DOHH2 (cell line): Measurements from ENCODE around the gene STX12.
A peak's percentile ranks its signal among the peaks of the same experiment; 100 is the strongest.

Source experiments
- H3F3A ChIP-seq: fragments of 200-600 bp; sonication (generic), shearing (Covaris generic); 2 replicates; pipeline ENCODE4 v1.6.0; 2016; ENCODE audit warnings: antibody characterized with exemption, mild to moderate bottlenecking; ENCODE audit not compliant: control insufficient read depth, insufficient read depth
- H3K27ac ChIP-seq: fragments of 200-600 bp; sonication (generic); 2 replicates; pipeline ENCODE4 v1.5.1; 2014; ENCODE audit warnings: low read depth, mild to moderate bottlenecking, low read length, moderate library complexity
- H3K27me3 ChIP-seq: fragments of 200-600 bp; sonication (generic); 2 replicates; pipeline ENCODE4 v1.6.1; 2014; ENCODE audit warnings: mild to moderate bottlenecking, low read length, mixed read lengths; ENCODE audit not compliant: control insufficient read depth
- H3K36me3 ChIP-seq: fragments of 200-600 bp; sonication (generic); 2 replicates; pipeline ENCODE4 v1.6.1; 2014; ENCODE audit warnings: mild to moderate bottlenecking, low read length, moderate library complexity, mixed read lengths; ENCODE audit not compliant: control insufficient read depth
- H3K4me1 ChIP-seq: fragments of 200-600 bp; sonication (generic); 2 replicates; pipeline ENCODE4 v1.6.1; 2014; ENCODE audit warnings: mild to moderate bottlenecking, low read length, mixed read lengths; ENCODE audit not compliant: control insufficient read depth
- H3K4me2 ChIP-seq: fragments of 200-600 bp; sonication (generic); 2 replicates; pipeline ENCODE4 v1.6.0; 2014; ENCODE audit warnings: mild to moderate bottlenecking, low read length, moderate library complexity
- H3K4me3 ChIP-seq: fragments of 200-600 bp; sonication (generic); 2 replicates; pipeline ENCODE4 v1.5.1; 2014; ENCODE audit warnings: mild to moderate bottlenecking, low read length, mixed read lengths
- H3K79me2 ChIP-seq: fragments of 200-600 bp; sonication (generic); 2 replicates; pipeline ENCODE4 v1.6.1; 2014; ENCODE audit warnings: mild to moderate bottlenecking, low read length, mixed read lengths; ENCODE audit not compliant: control insufficient read depth
- H3K9me2 ChIP-seq: fragments of 200-600 bp; sonication (generic); replicated peaks from 2 replicates; pipeline ENCODE4 v1.6.1; 2014; ENCODE audit warnings: mild to moderate bottlenecking, low read length, mixed read lengths; ENCODE audit not compliant: control insufficient read depth
- H3K9me3 ChIP-seq: fragments of 200-600 bp; sonication (generic); 2 replicates; pipeline ENCODE4 v1.6.1; 2014; ENCODE audit warnings: antibody characterized with exemption, low read length, mixed read lengths; ENCODE audit not compliant: control insufficient read depth, insufficient read depth
- H4K20me1 ChIP-seq: fragments of 200-600 bp; sonication (generic); 2 replicates; pipeline ENCODE4 v1.6.0; 2014; ENCODE audit warnings: low read depth, mild to moderate bottlenecking, antibody characterized with exemption, low read length, moderate library complexity; ENCODE audit not compliant: control insufficient read depth, insufficient read depth
- CTCF ChIP-seq: fragments of 200-600 bp; sonication (generic); IDR thresholded peaks from one replicate; pipeline ENCODE4 v1.5.1; 2014; ENCODE audit warnings: antibody characterized with exemption, mild to moderate bottlenecking, low read depth, low read length; ENCODE audit not compliant: poor library complexity, severe bottlenecking
- EZH2phosphoT487 ChIP-seq: fragments of 200-600 bp; sonication (generic); IDR thresholded peaks from 2 replicates; pipeline ENCODE4 v1.6.1; 2017; ENCODE audit warnings: borderline replicate concordance, mild to moderate bottlenecking, antibody characterized with exemption, low read length, moderate library complexity, mixed read lengths

Gene STX12

GRCh38 chr1:27858072-27858948 is 85.3 kb downstream of the STX12 start:
- no peaks in the 10 kb centered on the region for H3K9me2 ChIP-seq
- no peaks in the 10 kb centered on the region for H3K27me3 ChIP-seq
- TF ChIP-seq CTCF = peak; percentile 97
- no peak for TF ChIP-seq EZH2phosphoT487
- H3K36me3 ChIP-seq = no peaks in the 10 kb centered on the region
- no peaks in the 10 kb centered on the region for H4K20me1 ChIP-seq
- H3K4me2 ChIP-seq = peak overlapping the region; percentile 49
- no peaks in the 10 kb centered on the region for H3K79me2 ChIP-seq
- no peaks in the 10 kb centered on the region for H3K9me3 ChIP-seq
- no peak overlapping the region for H3K27ac ChIP-seq
- H3K4me3 ChIP-seq = no peak overlapping the region
- H3F3A ChIP-seq = peaks cover 2% of the 10 kb centered on the region; the same call in 1 of the 2 replicates
- H3K4me1 ChIP-seq = peaks cover 19% of the 10 kb centered on the region

- Histone ChIP-seq H3K4me1 (peaks cover 27% of the 10 kb centered on the region), H3K36me3 (no peaks in the 10 kb centered on the region), H4K20me1 (no peaks in the 10 kb centered on the region), H3K9me2 (no peaks in the 10 kb centered on the region), H3K4me2 (no peak overlapping the region), H3F3A (peaks cover 2% of the 10 kb centered on the region; the same call in 1 of the 2 replicates), H3K4me3 (no peak overlapping the region), H3K27ac (no peak overlapping the region), H3K27me3 (no peaks in the 10 kb centered on the region), H3K79me2 (no peaks in the 10 kb centered on the region), H3K9me3 (no peaks in the 10 kb centered on the region)
- TF ChIP-seq CTCF = no peak
These were observed 86.0 kb downstream of the STX12 start for GRCh38 chr1:27858949-27859576.

DNA sequence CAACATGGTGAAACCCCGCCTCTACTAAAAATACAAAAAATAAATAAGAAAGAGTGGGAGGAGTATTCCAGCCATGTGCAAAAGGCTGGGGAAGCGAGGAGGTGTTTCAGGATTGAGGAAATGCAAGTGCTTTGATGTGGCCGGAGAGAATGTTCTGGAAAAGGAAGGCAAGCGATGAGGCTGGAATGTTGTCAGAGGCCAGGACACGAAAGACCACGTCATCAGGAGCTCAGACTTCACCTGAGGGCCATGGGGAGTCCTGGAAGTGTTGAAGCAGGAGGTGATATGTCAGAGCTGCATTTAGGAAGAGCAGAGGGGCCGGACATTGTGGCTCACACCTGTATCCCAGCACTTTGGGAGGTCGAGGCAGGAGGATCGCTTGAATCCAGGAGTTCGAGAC is 88.4 kb downstream of the STX12 start:
- no peak for TF ChIP-seq CTCF
- no peak for TF ChIP-seq EZH2phosphoT487
- no peaks in the 10 kb centered on the region for H3K79me2 ChIP-seq
- H3K4me1 ChIP-seq = peaks cover 45% of the 10 kb centered on the region
- H3K27ac ChIP-seq = no peak overlapping the region
- H3K4me3 ChIP-seq = no peak overlapping the region
- no peaks in the 10 kb centered on the region for H3K36me3 ChIP-seq
- H3K9me2 ChIP-seq = no peaks in the 10 kb centered on the region
- no peaks in the 10 kb centered on the region for H4K20me1 ChIP-seq
- H3K9me3 ChIP-seq = no peaks in the 10 kb centered on the region
- H3K4me2 ChIP-seq = no peak overlapping the region
- peaks cover 3% of the 10 kb centered on the region; the same call in 1 of the 2 replicates for H3F3A ChIP-seq
- no peaks in the 10 kb centered on the region for H3K27me3 ChIP-seq
